Daoy (cell line): Measurements from ENCODE around the gene TRIM41. TPM values are rescaled to one million over a fixed set of nuclear protein-coding genes. Genes with fewer than 3 reads are reported as not detected.
"Not testable (repeated sequence)": the region's sequence is repeated elsewhere in the genome, so short reads cannot be mapped to it uniquely, and the experiment has no call there.

Experiments
- DNase-seq: peaks from one replicate; pipeline ENCODE4 v3.0.0-alpha.2; 2015; ENCODE audit warnings: low read depth
- total RNA-seq: library from RNA; depleted of rRNA; stranded (reverse); fragments of >200 nt; shearing (Covaris generic); gene quantifications from 2 replicates; pipeline ENCODE4 v1.2.3, GENCODE V29; 2014

TRIM41 gene
- total RNA-seq, 1 experiment from 2014 or later, result 23.3 TPM

GRCh38 chr5:181192337-181193046 lies 30.6 kb upstream of the TRIM41 start:
- no peak for DNase-seq

GRCh38 chr5:181193656-181194055 lies 29.4 kb upstream of the TRIM41 start:
- no peak for DNase-seq

GRCh38 chr5:181194489-181195248 lies 28.4 kb upstream of the TRIM41 start:
- no peak for DNase-seq

- DNase-seq, result no peak
Measured at GRCh38 chr5:181195249-181195761, 27.8 kb upstream of the TRIM41 start.

GRCh38 chr5:181197326-181197951 lies 25.6 kb upstream of the TRIM41 start:
- no peak for DNase-seq

- no peak for DNase-seq
Measured at GRCh38 chr5:181198106-181198685, 24.9 kb upstream of the TRIM41 start.

- DNase-seq, result no peak
Measured at GRCh38 chr5:181198905-181199519, 24.1 kb upstream of the TRIM41 start.

- DNase-seq, result no peak
Measured at GRCh38 chr5:181199881-181200638, 23.0 kb upstream of the TRIM41 start.

- no peak for DNase-seq
Measured at GRCh38 chr5:181200816-181201215, 22.3 kb upstream of the TRIM41 start.

- DNase-seq, result no peak
Measured at GRCh38 chr5:181203093-181203711, 19.9 kb upstream of the TRIM41 start.

GRCh38 chr5:181203777-181204112 lies 19.3 kb upstream of the TRIM41 start:
- peak; percentile 31 for DNase-seq

GRCh38 chr5:181204113-181204825 lies 18.8 kb upstream of the TRIM41 start:
- DNase-seq, result peak; percentile 53

GRCh38 chr5:181204826-181205760 lies 18.0 kb upstream of the TRIM41 start, which contains the start of gene TRIM7:
TSS of gene TRIM7 (minus strand) at chr5:181205196. CDS start at chr5:181205110, 86 bp downstream.
- peak; percentile 71 for DNase-seq

GRCh38 chr5:181205761-181206649 lies 17.1 kb upstream of the TRIM41 start:
- DNase-seq, result peak; percentile 23

GRCh38 chr5:181207214-181207959 lies 15.7 kb upstream of the TRIM41 start:
- DNase-seq, result peak; percentile 92

GRCh38 chr5:181207960-181208253 lies 15.2 kb upstream of the TRIM41 start:
- DNase-seq, result no peak

GRCh38 chr5:181209006-181209405 lies 14.1 kb upstream of the TRIM41 start:
- not testable (repeated sequence) for DNase-seq
